HG03066 (cell line): ENCODE data around the gene OR10V1.
"Not testable (repeated sequence)": the region's sequence is repeated elsewhere in the genome, so short reads cannot be mapped to it uniquely, and the experiment has no call there.

ENCODE experiments used
- ATAC-seq: cut with Tn5 transposase; IDR thresholded peaks from one replicate; pipeline ENCODE4 v1.9.1; 2021; ENCODE audit warnings: low read depth; ENCODE audit not compliant: unreplicated experiment

OR10V1 gene

DNA sequence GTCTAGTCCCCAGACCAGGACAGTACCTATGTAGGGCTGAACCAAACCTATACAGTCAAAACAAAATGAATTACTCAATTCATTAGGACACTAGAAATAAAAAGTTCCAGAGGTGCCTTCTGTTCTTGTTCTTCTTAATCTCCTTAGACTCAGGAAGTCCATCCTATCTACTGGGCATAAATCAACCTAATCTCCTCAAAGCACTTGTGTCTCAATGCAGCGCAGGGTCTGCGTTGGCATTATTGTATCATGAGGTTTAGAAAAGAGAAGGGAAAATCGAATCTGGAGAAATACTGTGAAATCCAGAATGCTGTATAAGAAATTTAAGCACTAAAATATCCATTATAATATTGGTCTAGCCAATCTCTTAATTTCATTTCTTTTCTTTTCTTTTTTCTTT lies 2.4 kb upstream of the OR10V1 start:
- ATAC-seq = no peak

GRCh38 chr11:59710136-59710847 lies 3.4 kb downstream of the OR10V1 start:
- ATAC-seq = no peak

GRCh38 chr11:59708537-59708936 lies 5.1 kb downstream of the OR10V1 start:
- no peak for ATAC-seq

GRCh38 chr11:59707371-59707770 lies 6.3 kb downstream of the OR10V1 start:
- no peak for ATAC-seq

GRCh38 chr11:59706518-59707285 lies 6.9 kb downstream of the OR10V1 start:
- ATAC-seq = no peak

GRCh38 chr11:59705294-59705693 lies 8.4 kb downstream of the OR10V1 start:
- ATAC-seq = no peak

- ATAC-seq = not testable (repeated sequence)
Observed at GRCh38 chr11:59703515-59703914, 10.1 kb downstream of the OR10V1 start.

- not testable (repeated sequence) for ATAC-seq
Observed at GRCh38 chr11:59700157-59700556, 13.5 kb downstream of the OR10V1 start.

DNA sequence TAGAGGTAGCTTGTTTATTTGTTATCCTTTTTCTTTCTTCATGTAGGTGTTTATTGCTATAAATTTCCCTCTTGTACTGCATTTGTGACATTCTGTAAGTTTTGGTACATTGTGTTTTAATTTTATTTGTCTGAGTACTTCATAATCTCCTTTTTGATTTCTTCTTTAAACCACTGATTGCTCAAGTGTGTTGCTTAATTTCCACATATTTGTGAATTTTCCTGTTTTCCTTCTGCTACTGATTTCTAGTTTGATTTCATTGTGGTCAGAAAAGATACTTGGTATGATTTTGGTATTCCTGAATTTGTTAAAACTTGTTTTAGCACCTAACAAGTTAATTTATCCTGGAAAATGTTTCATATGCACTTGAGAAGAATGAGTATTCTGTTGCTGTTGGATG lies 15.1 kb downstream of the OR10V1 start:
- no peak for ATAC-seq

DNA sequence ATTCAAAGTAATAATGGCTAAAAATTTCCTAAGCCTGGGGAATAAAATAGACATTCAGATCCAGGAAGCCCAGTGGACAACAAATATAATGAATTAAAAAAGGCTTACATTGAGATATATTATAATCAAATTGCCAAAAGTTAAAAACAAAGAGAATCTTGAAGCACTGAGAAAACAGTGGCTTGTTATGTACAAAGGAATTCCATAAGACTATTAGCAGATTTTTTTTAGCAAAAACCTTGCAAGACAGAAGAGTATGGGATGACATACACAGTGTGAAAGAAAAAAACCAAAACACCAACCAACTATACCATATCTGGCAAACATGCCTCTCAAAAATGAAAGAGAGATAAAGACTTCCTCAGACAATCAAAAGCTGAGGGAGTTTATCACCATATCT lies 20.7 kb downstream of the OR10V1 start:
- ATAC-seq = no peak

- no peak for ATAC-seq
Observed at GRCh38 chr11:59691156-59691555, 22.5 kb downstream of the OR10V1 start.

DNA sequence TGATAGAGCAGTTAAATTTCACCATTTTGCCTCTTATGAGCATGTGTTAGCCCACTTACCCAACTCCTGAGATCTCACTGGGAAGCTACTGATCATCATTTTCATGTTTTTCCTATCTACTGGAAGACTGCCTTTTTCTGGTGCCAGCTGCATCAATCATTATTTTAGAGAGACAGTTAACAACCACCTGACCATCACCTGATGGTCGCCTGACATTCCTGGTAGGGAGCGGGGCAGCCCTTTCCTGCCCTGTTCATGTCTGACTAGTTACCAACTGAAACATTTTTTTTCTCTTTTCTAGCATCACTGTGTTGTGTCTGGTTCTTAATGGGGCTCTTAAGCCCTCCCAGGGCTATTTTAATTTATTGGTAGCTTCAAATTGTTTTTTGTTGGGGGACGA lies 24.6 kb downstream of the OR10V1 start:
- ATAC-seq = no peak

DNA sequence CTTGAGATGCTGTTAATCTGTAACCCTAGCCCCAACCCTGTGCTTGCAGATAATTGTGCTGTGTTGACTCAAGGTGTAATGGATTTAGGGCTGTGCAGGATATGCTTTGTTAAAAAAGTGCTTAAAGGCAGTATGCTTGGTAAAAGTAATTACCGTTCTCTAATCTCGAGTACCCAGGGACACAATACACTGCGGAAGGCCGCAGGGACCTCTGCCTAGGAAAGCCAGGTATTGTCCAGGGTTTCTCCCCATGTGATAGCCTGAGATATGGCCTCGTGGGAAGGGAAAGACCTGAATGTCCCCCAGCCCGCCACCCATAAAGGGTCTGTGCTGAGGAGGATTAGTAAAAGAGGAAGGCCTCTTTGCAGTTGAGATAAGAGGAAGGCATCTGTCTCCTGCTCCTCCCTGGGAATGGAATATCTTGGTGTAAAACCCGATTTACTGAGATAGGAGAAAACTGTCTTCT lies 32.4 kb downstream of the OR10V1 start:
- not testable (repeated sequence) for ATAC-seq

GRCh38 chr11:59680287-59681154 lies 33.1 kb downstream of the OR10V1 start:
- peak; percentile 93 for ATAC-seq

GRCh38 chr11:59679347-59679746 lies 34.3 kb downstream of the OR10V1 start:
- ATAC-seq = no peak

DNA sequence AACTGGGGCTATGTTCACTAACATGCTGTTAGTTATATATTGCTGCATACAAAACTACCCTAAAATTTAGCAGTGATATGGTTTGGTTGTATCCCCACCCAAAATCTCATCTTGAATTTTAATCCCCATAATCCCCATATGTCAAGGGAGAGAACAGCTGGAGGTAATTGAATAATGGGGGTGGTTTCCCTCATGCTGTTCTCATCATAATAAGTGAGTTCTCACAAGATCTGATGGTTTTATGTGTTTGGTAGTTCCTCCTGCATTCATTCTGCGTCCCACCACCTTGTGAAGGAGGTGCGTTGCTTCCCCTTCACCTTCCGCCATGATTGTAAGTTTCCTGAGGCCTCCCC lies 34.9 kb downstream of the OR10V1 start:
- ATAC-seq = no peak

GRCh38 chr11:59678118-59678812 lies 35.4 kb downstream of the OR10V1 start:
- no peak for ATAC-seq

- no peak for ATAC-seq
Observed at GRCh38 chr11:59676205-59676604, 37.4 kb downstream of the OR10V1 start.

- no peak for ATAC-seq
Observed at GRCh38 chr11:59674291-59674690, 39.4 kb downstream of the OR10V1 start.

DNA sequence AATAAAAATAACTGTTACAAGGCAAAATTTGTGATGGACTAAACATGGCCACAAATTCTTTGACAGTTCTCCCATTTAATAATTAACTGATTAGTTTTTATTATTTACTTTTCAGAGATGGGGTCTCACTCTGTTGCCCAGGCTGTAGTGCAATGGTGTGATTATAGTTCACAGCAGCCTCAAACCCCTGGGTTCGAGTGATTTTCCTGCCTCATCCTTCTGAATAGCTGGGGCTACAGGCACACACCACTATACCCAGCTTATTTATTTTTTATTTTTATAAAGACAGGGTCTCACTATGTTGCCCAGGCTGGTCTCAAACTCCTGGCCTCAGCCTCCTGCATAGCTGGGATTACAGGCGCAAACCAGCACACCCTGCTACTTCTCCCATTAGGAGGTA lies 40.4 kb downstream of the OR10V1 start:
- no peak for ATAC-seq

GRCh38 chr11:59671471-59671870 lies 42.2 kb downstream of the OR10V1 start:
- ATAC-seq = no peak
